Prostate gland (tissue), 2 donors: ENCODE measurements around the gene PPCDC. TPM values are rescaled to one million over a fixed set of nuclear protein-coding genes. Genes with fewer than 3 reads are reported as not detected.

ENCODE experiments used
- DNase-seq: peaks from one replicate; pipeline ENCODE4 v3.0.0-alpha.2; 2019; ENCODE audit warnings: low spot score
- H3K27ac ChIP-seq, 2 donors: fragments of 200-600 bp; sonication (generic); 2 replicates each; pipeline ENCODE4 v1.5.1; 2017 to 2019
- H3K27me3 ChIP-seq: fragments of 200-600 bp; sonication (generic); replicated peaks from 2 replicates; pipeline ENCODE4 v1.5.1; 2019; ENCODE audit not compliant: insufficient read depth
- H3K36me3 ChIP-seq, 2 donors: fragments of 200-600 bp; sonication (generic); 1 replicate in 1 of 2; 2 replicates in 1 of 2; pipeline versions ENCODE4 v1.5.1 to v1.8.1; 2017 to 2019
- H3K4me1 ChIP-seq: fragments of 200-600 bp; sonication (generic); replicated peaks from 2 replicates; pipeline ENCODE4 v1.5.1; 2019
- H3K4me3 ChIP-seq, 2 donors: fragments of 200-600 bp; sonication (generic); 2 replicates each; pipeline ENCODE4 v1.5.1; 2017 to 2019
- H3K9me3 ChIP-seq: fragments of 200-600 bp; sonication (generic); 2 replicates; pipeline ENCODE4 v1.5.1; 2017
- POLR2A ChIP-seq: fragments of 450-650 bp; IDR thresholded peaks from one replicate; pipeline ENCODE4 v1.6.1; 2016; ENCODE audit warnings: antibody characterized with exemption, mild to moderate bottlenecking
- POLR2AphosphoS5 ChIP-seq: sonication (generic); formaldehyde crosslinking; IDR thresholded peaks from one replicate; pipeline ENCODE4 v1.6.1; 2017; ENCODE audit warnings: antibody characterized with exemption
- WGBS: methylation state at CpG from one replicate; pipeline ENCODE4 v1.1.5; 2018; 5-methylcytosine and 5-hydroxymethylcytosine counted together
- intact Hi-C: fragments of 100-400 bp; cut with DNase I; formaldehyde crosslinking; loops from one replicate; pipeline ENCODE4 v1.14.2; 2022
- total RNA-seq, 2 donors: library from RNA; depleted of rRNA; stranded (reverse); fragments of >200 nt; gene quantifications; one replicate each; pipeline ENCODE4 v1.1.0, GENCODE V29; 2016
- TF ChIP-seq, protein P1 (sequence below), 4 experiments: fragments of 200-600 bp in 2 of 4; fragments of 450-650 bp in 2 of 4; sonication (generic) in 2 of 4; IDR thresholded peaks; 1 replicate in 3 of 4; 2 replicates in 1 of 4; pipeline ENCODE4 v1.5.1; 2016 to 2019; ENCODE audit warnings: antibody characterized with exemption in 4 of 4, mild to moderate bottlenecking in 2 of 4, moderate library complexity in 2 of 4

Gene PPCDC
- total RNA-seq, 2 donors from 2014 or later, result 19.4 to 22.0 TPM

DNA sequence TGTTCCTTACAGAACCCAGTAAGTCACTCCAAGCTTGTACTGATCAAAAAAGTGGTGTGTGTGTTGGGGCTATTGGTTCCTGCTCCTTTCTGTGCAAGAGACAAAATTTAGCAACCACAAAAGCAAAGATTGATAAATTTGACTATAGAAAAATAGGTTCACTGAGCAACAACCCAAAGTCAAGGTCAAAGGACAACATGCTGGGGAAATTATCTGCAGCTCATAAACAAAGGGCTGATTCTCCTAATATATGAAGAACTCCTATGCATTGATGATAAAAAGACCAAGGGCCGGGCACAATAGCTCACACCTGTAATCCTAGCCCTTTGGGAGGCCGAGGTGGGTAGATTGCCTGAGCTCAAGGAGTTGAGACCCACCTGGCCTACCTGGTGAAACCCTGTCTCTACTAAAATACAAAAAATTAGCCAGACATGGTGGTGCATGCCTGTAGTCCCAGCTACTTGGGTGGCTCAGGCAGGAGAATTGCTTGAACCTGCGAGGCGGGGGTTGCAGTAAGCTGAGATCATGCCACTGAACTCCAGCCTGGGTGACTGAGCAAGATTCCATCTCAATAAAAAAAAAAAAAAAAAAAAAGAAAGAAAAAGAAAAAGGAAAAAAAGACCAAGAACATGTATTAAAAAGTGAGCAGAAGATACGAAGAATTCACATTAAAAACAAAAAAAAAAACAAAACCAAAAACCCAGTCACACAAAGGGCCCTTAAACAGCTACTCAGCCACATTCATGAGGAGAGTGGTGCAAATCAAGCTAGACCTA, 29.8 kb downstream of the PPCDC start:
- intact Hi-C loops, result no loop called here
- no peaks in the 10 kb centered on the region for H3K9me3 ChIP-seq
- no peak overlapping the region for H3K4me3 ChIP-seq
- TF ChIP-seq POLR2A (no peak), POLR2AphosphoS5 (no peak)
- TF ChIP-seq, protein P1, sequence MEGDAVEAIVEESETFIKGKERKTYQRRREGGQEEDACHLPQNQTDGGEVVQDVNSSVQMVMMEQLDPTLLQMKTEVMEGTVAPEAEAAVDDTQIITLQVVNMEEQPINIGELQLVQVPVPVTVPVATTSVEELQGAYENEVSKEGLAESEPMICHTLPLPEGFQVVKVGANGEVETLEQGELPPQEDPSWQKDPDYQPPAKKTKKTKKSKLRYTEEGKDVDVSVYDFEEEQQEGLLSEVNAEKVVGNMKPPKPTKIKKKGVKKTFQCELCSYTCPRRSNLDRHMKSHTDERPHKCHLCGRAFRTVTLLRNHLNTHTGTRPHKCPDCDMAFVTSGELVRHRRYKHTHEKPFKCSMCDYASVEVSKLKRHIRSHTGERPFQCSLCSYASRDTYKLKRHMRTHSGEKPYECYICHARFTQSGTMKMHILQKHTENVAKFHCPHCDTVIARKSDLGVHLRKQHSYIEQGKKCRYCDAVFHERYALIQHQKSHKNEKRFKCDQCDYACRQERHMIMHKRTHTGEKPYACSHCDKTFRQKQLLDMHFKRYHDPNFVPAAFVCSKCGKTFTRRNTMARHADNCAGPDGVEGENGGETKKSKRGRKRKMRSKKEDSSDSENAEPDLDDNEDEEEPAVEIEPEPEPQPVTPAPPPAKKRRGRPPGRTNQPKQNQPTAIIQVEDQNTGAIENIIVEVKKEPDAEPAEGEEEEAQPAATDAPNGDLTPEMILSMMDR (IDR thresholded peaks at IDR 0.05), result no peak
- WGBS, result 95% methylated on average over 5 of the region's 5 CpGs
- H3K4me1 ChIP-seq, result no peaks in the 10 kb centered on the region
- H3K27me3 ChIP-seq, result no peaks in the 10 kb centered on the region
- H3K27ac ChIP-seq, result no peak overlapping the region
- DNase-seq, result no peak
- H3K36me3 ChIP-seq, result no peaks in the 10 kb centered on the region

DNA sequence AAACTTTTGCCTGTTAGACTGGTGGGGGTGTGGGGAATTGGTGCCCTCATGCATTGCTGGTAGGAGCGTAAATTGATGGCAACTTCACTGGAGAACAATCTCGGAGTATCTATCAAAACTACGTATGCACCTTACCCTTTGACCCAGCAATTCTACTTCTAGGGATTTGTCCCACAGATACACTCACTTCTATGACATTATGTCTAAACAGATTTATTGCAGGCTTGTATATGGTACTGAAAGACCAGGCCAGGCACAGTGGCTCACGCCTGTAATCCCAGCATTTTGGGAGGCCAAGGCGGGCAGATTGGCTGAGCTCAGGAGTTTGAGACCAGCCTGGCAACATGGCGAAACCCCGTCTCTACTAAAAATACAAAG, 30.3 kb downstream of the PPCDC start:
- intact Hi-C loops, result no loop called here
- Histone ChIP-seq H3K9me3 (no peaks in the 10 kb centered on the region), H3K4me1 (no peaks in the 10 kb centered on the region), H3K36me3 (no peaks in the 10 kb centered on the region), H3K27ac (no peak overlapping the region), H3K4me3 (no peak overlapping the region), H3K27me3 (no peaks in the 10 kb centered on the region)
- 97% methylated on average over 7 of the region's 7 CpGs for WGBS
- TF ChIP-seq POLR2A (no peak), POLR2AphosphoS5 (no peak)
- DNase-seq, result no peak

DNA sequence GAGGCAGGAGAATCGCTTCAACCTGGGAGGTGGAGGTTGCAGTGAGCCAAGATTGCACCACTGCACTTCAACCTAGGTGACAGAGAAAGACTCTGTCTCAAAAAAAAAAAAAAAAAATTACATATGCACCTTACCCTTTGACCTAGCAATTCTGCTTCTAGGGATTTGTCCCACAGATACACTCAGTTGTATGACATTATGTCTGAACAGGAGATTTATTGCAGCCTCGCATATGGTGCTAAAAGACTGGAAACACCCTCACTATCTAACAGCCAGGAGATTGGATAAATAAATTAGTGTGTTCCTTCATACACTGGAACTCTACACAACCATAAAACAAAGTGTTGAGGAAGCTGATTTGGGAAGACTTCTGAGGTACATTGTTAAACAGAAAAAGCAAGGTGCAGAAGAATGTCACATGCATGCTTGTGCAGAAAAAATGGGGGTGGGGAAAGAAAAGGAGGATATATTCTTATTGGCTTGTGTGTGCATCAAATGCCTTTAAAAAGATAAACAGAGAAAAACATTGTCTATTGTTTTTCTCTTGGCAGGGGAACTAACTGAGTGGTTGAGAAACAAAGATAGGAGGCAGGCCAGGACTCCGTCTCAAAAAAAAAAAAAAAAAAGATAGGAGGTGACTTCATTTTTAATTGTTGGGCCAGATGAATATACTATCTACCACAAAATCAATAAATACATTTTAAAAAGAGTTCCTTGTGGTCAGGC, 30.9 kb downstream of the PPCDC start:
- no peak overlapping the region for H3K27ac ChIP-seq
- no peak for DNase-seq
- TF ChIP-seq POLR2A, result no peak
- TF ChIP-seq POLR2AphosphoS5, result peak; percentile 55
- intact Hi-C loops, result no loop called here
- no peaks in the 10 kb centered on the region for H3K9me3 ChIP-seq
- WGBS, result 66% methylated on average over 3 of the region's 3 CpGs
- H3K27me3 ChIP-seq, result no peaks in the 10 kb centered on the region
- H3K4me1 ChIP-seq, result no peaks in the 10 kb centered on the region
- H3K36me3 ChIP-seq, result no peaks in the 10 kb centered on the region
- H3K4me3 ChIP-seq, result no peak overlapping the region

GRCh38 chr15:75056036-75056435, 32.6 kb downstream of the PPCDC start:
- intact Hi-C loops, result no loop called here
- no peaks in the 10 kb centered on the region for H3K9me3 ChIP-seq
- no peak overlapping the region for H3K4me3 ChIP-seq
- no peaks in the 10 kb centered on the region for H3K36me3 ChIP-seq
- no peak overlapping the region for H3K27ac ChIP-seq
- TF ChIP-seq, protein P1 (IDR thresholded peaks at IDR 0.05), result no peak
- TF ChIP-seq POLR2AphosphoS5 (no peak), POLR2A (no peak)
- H3K4me1 ChIP-seq, result no peaks in the 10 kb centered on the region
- H3K27me3 ChIP-seq, result no peaks in the 10 kb centered on the region
- no peak for DNase-seq
- 92% methylated on average over 7 of the region's 7 CpGs for WGBS

GRCh38 chr15:75058127-75058905, 34.9 kb downstream of the PPCDC start:
- no peaks in the 10 kb centered on the region for H3K9me3 ChIP-seq
- H3K27me3 ChIP-seq, result no peaks in the 10 kb centered on the region
- H3K4me3 ChIP-seq, result no peak overlapping the region
- 92% methylated on average over 4 of the region's 4 CpGs for WGBS
- no peaks in the 10 kb centered on the region for H3K36me3 ChIP-seq
- TF ChIP-seq POLR2AphosphoS5 (no peak), POLR2A (no peak)
- TF ChIP-seq, protein P1 (IDR thresholded peaks at IDR 0.05), result no peak
- no peak overlapping the region for H3K27ac ChIP-seq
- DNase-seq, result no peak
- H3K4me1 ChIP-seq, result no peaks in the 10 kb centered on the region
- intact Hi-C loops, result no loop called here
